Activated CD8-positive, alpha-beta memory T cell treated with anti-CD3 and anti-CD28 coated beads, Interleukin-2, amount 50 U/mL, for 4 hours (primary cell): ENCODE measurements around the gene CADM1.
A peak's percentile ranks its signal among the peaks of the same experiment; 100 is the strongest.

ENCODE experiments used
- DNase-seq: peaks from one replicate; pipeline ENCODE4 v3.0.0-alpha.2; 2020

Gene CADM1

DNA sequence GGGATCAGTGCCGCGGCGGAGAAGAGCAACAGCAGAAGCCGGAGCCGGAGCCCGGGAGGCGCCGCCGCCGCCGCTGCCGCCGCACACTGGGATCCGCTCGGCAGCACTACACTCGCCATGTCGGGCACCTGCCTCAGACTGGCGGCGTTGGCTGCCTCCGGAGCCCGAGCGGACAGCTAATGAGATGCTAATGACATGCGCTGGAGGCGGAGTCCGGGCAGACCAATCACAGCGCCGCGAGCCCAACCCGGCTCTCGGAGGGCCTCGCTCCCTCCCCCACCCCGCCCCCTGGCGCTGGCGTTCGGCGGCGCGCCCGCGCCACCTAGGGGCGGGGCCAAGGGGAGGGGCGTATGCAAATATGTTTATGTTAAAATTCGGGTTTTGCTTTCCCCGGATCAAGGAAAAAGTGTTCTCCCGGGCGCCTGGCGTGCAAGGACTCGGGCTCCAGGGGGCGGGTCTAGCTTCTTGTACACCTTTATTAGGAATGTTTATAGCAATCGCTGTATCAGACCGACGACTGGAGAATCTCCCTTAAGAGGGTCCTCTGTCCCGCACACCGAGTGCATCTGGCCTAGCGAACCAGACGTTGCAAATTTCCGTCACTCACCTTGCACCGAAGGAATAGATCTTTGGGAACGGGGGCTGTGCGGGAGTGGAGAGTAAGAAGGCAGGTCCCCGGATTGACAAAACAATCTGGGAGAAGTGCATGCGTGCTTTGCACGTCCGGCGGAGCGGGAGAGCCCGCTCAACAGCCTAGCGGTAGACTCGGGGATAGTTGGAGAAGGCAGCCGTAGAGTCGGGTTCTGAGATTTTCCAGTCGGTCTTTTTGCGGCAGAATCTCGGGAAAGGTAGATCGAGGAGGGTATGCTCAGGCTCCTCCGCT lies at the start of gene CADM1:
CADM1 (minus strand) TSS at position 140 of the 883 bp plus-strand sequence.
- peak; percentile 64 for DNase-seq

DNA sequence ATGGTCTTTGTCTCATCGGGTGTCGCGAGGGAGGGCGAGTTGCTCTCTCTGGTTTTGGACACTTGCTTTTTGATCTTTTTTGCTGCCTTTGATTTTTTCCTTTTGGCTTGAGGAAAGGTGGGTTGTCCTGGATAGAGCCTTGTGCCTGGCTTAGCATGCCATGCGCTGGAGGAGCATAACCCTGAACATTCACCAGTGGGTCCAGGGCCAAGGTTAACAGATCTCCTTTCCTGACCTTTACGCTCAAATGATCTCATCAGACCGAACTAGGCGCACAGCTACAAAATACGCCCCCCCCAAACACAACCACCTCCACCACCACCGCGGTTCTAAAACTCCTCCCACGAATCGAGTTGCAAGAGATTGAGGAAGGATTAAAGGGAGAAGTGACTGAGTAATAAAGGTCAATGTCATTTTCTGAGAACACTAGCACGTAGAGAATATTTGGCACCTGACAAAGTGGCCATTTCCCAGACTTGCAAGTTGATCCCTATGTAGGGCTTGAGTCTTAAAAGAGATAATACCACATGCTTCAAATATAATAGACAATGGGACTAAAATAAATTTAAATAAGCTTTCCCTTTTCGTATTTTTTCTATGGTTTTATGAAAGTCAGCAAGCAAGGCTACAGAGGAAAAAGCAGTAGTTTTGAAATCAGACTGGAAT lies 48.7 kb upstream of the CADM1 start:
- no peak for DNase-seq

DNA sequence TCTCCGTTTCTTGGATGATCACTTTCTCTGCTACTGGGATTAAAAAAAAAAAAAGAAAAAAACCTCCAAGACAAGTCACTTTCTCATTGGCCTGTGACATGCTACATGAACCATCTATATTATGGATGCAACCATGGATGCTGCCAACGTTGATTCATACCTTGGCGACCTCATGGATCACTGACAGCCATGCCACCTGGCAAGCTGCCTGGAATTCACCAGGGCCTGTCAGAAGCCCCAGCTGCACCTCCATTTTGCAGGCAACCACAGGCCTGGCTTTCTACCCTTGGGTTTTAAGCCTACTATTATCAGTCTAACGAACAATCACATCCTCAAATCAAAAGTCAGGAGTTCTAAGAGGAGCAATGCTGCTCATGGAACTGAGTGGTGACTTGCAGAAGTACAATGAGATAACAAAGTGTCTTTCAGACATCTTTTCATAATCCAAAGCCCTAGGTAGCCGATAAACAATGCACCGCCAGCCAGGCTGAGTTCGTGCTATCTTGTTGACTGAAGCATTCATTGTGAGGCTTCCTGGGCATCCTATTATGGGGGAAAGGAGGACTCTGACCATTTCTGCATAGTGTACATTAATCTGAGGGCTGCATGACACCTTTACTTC lies 48.0 kb upstream of the CADM1 start:
- no peak for DNase-seq

DNA sequence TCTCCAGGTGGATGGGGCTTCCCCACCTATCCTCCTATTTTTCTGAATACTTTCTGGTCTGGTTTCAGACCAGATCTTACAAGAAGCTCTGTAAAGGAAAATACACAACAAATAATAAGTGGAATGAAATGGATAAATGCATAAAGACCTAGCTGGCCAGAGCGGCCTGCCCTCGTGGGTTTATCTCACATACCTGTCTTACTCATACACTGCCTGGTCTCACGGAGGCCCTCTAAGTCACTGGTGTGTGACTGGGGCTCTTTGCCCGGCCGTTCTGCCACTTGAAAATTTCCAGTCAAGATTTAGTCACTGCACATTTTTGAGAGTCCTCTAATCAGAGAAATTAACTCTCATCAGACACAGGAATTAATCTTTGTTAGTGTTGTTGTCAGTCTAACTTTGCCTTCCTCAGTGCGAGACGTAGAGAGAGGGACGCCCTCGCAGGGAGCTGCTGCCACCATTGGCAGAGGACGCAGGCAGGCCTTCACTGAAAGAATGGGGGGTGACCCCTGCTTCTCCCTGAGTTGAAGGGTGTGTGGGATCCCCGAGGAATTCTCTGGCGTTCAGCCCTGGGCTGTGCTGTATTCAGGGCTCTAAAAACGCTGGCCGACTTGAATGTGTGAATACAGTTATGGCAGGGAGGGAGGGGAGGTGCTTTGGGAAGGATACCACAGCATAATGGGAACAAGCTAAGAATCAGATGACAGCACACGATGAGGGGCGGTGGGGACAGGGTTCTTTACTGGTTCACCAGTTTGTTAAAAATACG lies 46.3 kb upstream of the CADM1 start:
- no peak for DNase-seq

DNA sequence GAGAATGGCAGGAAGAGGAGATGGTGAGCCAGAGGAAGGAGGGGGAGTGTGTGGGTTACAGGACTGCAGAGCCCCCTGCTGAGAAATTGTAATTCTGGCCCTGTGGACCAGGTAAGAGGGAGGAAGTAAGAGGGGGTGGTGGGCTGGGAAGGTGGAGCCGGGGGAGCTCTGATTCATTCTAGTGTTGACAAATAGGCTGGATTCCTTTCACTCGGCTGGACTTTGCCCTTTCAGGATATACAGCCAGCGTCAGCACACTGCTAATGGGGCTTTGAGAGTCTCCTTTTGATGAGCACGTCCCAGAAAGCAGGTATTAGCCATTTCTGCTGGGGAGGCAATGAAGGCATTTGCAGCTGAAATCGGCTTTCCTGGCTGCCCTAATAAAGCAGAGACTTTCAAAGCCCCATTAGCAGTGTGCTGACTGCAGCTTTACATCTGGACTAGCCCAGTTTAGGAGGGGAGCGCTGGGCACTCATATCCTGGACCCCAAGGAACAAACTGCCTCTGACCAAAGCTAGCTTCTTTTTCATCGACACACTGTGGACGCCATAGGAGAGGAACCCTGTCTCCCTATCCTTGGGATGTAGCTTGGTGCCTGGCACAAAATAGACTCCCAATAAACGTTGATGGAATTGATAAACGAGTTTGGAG lies 44.8 kb upstream of the CADM1 start:
- no peak for DNase-seq

DNA sequence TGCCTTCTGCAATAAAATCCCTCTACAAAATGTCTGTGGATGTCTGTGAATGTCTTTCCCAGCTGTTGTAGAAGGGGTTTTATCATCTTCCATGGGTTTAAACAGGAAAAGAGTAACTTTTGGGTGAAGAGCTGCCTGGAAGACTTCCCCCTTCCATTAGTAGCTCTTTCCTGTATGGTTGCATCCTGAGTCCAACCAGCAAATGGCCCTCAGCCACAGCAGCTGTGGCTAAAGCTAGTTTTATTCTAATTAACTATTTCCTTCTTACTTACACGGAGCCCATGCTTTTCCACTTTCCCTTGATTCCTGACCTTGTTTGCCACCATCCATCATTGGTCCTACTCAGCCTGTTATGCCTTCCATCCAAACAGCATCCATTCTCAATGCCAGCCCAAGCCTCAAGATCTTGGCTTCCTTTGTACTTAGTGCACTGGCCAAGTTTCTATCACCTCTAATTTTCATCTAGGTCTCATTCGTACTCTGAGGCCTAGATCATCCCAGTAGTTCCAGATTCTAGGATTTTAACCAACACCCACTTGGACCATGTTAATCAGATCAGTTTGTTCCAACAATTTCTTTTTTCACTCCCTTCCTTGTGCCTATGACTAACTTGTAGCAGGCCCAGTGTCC lies 41.5 kb upstream of the CADM1 start:
- DNase-seq, result no peak

DNA sequence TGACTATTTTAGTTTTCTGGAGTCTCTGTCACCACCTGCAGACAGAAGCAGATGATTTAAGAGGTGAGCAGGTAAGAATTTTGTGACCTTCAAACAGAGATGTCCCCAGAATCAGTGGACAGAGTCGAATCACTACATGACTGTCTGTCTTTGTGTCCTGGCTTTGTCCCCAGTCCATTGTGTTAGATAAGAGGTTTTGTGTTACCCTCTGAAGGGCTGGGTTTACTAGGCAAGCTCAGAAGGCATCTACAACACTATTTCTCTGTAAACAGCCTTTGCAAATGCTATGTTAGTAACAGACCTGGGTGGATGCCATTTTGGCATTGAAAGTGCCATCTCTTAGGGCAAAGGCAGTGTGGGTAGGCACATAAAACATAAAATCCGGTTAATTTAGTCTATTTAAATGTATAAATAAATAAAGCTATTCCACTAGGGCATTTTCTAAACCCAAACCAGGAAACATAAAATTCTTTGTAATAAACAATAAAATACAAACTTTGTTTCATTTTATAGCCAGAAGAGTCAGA lies 40.3 kb upstream of the CADM1 start:
- DNase-seq, result no peak

DNA sequence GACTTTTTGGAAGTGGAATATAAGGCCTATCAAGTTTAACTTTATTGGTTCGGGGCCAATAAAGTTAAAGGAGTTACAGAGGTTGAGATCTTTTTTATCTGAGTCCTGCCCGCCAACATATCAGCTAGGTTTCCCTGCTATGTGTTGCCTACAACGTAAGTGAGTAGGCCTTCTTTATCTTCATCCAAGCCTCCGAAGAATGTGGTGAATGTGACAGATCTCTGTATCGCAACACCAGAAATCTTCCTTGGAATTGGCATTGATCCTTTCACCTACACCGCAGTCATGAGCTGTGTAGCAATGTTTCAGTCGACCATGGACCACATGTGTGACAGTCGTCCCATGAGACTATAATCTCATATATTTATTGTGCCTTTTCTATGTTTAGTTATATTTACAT lies 37.3 kb upstream of the CADM1 start:
- no peak for DNase-seq

DNA sequence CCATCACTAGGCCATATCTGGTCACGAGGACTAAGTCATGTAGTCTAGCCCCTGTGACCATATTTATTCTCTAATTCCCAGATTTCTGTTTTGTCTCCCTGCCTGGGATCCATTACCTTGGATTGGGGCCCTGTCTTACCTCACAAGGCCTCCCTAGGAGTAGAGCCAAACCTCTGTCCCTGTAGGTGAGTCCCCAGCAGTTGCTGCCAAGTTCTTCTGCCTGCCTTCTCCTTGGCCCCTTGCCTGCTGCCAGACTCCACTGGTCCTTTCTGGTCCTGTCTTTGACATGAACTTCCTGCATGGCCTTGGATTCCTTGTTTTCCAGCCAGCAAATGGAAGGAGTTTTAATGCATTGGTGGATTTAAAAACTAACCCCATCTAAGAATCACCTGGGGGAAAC lies 35.6 kb upstream of the CADM1 start:
- DNase-seq, result no peak

DNA sequence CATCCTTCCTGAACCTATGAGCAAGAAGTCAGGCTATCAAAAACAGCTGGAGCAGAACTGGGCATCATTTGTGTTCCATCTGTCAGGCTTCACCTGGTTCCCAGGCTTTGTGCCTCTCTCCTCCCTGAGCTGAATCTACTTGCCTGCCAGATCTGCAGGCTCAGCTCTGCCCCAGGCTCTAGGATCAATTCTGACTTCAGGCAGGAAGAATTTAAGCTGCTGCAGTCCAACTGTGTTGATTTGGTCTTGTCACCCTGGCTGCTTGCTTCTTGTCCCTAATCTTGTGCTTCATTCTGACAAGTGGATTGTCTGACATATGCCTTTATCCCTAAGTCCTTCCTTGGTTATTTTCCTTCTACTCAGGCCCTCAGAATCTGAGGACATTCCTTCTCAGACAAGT lies 31.6 kb upstream of the CADM1 start:
- no peak for DNase-seq

DNA sequence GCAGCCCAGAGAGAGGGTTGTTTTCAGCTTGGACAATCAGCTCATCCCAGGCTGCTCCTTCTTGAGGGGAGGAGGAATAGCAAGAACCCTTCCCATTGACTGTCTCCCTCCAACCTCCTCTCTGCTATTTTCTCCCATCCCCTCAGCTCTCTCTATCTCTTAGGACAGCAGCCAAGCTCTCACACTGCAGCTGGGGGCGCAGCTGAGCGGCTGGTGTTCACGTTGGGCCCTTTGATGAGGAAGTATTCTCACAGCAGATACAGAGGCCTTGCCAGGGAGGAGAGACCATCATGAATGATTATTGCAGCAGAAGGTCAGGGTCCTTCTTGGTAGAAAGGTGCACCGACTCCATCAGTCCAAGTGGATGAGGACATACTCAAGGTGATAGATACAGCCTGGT lies 26.5 kb upstream of the CADM1 start:
- DNase-seq, result no peak

DNA sequence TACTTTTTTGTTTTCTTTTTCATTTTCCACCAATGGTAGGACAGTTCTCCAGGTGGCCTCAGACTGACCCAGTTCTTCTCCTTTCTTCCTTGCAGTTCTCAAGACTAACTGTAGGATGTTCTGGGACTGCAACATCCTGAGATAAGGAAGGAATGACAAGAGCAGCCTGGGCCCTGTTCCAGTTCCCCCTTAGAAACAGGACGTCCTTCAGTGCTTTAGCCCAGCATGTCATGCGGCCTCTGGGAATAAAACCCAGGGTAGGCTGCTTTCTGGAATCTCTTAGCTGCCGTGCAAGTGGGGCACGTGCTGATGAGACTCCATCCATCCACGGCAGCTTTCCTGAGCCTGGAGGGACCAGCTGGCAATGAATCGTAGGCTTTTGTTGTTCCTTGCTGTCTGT lies 24.0 kb upstream of the CADM1 start:
- DNase-seq, result no peak

DNA sequence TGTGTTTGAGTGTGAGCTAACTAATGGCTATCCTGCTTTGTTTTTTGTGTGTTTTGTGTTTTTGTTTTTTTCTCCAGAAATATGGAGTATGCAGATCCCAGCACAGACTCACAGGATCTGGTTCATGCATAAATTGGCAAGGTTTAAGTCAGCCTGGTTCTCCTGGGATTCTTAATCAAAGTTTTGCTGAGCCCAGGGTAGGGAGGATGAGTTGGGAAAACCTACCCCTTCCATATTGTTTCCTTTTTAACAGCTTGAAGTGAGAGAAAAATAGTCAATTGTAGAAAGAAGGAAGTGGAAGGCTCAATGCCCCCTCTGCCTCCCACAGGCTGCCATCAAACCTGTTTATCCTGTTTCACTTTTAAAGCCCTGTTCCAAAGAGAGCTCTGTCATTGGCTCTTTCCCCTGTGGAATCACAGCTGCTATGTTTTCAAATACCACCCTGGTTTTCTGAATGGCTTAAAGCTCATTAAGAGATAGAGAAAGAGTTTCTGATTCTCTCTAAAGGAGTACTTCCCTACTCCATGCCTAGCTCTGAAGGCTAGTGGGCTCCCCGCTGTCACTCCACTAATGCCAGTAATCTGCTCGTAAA lies 23.4 kb upstream of the CADM1 start:
- DNase-seq, result no peak

DNA sequence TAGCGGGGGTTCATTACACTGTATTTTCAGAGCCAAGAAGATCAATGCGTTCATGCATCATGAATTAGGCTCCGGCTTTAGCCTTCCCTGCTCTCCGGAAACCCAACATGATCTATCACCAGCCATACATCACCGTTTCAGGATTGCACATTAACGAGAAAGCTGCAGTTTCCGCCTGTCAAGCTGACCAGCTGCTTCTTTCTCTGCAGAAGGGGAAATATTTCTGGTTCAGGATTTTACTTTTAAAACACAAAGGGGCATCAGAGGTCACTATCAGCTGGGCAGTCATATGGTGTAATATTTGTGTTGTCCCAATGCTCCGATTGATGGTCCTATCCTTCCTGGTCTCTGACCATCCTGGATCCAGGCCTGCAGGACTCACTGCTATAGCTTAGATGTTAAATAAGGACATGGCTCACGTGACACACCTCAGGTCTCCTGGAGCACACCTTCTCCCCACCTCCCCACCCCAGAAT lies 21.4 kb upstream of the CADM1 start:
- DNase-seq, result no peak

DNA sequence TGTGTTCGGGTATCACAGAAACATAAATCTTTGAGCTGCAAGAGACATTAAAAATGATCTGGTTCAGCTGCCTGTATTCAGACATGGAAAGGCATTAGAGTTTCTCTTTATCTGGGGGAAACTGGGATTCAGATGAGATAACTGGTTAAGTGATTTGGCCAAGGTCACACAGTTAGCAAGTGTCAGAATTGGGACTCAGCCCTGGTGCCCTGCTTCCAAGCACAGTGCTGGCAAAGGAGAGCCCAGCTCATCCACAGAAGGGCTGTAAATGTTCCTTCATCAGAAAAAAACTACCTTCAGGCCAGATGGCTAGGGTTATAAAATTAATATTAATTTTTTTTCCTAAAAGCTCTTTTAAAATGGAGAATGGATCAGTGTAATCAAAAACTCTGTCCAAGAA lies 20.4 kb upstream of the CADM1 start:
- no peak for DNase-seq

DNA sequence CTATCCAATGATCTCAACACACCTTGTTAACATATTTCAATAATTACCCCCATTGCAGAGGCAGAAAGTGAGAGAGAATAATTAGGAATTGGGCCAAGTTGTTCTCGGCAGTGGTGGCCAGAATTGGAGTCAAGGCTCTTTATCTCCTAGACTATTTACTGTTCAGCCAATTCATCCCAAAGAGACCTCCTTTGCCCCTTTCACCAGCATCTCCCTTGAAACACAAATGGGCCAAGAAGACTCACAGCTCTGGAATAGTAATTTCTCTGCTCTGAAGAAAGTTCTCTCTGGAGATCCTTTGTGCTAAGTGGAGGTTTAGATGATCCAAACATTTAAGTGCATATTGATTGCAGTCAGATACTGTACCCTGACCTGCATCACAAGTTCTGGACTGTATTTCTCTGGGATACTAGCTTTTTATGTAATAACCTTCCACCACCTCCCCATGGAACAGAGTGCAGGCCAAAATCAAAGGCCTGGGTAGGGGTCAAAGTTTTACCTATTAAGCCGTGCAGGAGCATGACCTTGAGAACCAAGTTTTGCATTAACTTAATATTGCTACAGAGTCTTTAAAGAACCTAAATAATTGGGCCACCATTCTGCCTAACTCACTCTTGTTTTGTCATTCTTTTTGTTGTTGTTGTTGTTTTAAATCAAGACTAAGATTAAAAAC lies 19.6 kb upstream of the CADM1 start:
- no peak for DNase-seq

DNA sequence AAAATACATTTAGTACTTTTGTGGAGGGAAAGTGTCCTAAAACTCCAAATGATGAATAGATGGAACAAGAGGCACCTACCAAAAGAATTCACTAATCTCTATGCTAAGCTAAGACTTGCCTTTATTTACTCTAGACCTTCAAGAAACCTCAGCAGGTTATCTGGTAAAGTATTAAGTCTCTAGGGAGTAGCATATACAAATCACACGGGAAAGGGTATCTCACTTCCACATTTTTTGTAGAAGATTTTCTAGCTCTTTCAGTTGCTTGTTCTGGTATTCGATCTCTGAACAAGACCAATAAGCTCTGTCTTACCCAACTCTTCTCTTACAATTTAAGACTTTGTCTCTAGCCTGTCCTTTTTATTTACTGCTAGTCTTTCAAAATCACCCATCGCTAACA lies 18.1 kb upstream of the CADM1 start:
- DNase-seq, result no peak

DNA sequence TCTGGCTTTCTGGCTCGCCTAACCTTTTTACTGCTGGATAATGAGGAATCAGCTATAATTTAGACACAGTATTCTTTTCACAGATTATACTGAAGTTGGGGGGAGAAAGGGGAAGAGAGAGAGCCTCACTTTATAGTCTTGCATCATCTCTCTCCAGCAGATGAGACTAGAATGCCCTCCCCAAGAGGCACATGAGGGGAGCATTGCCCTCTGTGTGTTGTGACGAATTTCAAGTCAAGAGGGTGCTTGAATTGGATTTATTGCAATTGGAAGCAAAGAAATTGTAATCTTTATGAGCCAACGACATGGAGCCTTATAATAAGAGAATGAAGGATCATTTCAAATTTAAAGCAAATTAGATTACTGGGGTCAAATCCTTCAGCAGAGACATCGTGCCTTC lies 17.6 kb upstream of the CADM1 start:
- DNase-seq, result no peak

DNA sequence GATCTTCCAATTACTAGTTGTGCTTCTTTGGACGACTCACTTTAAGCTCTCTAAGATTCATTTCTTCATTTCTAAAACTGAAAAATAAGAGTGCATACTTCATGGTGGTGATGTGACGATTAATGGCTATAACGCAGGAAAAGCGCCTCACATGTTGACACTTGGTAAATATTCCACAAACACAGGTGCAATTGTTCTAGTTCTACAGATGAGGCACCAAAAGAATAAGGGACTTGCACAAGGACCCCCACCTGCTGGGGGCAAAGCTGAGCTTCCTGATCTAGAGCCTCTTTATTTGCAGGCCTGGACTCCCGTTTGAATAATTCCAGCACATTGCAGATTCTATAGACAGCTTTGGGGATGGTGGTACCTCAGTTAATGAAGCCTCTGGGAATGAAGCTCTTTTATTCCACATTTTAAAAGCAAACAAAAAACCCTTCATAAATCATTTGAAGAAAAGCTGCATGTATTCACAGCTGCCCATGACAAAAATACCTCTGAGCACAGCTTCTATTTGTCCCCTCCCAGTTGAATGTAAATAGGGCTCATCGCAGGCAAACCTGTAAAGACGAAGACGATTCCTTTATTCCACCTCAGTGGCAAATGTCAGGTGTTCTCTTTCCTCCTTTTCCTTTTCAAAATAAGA lies 14.9 kb upstream of the CADM1 start:
- no peak for DNase-seq

DNA sequence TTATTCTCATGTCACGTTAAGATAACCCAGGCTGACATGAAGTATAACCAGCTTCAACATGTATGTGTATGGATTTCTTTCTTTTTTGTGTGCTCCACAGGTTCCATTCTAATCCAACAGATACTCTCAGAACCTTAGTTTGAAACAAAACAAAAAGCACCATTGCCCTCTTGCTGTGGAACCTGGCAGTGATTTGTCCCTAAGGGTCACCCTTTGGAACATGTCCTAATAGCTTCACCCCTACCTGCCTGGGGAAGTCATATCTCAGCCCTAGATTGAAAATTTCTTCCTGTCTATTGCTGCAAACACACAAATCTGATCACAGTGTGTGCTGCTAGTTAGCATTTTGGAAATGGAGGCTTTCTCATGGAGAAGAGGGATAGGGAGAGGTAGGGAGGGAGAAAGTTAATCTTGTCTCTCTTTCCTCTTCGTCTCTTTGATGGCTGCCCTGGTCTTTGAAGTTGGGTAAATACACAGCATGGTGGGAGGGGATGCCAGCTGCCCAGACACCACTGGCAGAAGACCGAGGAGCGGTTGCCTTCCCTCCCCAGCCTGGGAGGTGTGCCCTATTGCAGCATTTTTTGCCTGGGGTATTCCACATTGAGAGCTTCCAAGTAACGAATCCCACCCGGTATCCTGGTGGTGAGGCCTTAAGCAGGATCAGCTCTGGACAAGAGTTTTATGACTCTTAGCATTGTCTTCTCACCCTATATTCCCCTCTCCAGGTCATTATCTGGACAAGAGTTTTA lies 11.6 kb upstream of the CADM1 start:
- DNase-seq, result no peak
